ENCODE measurements around the gene KATNIP. TPM values are rescaled to one million over a fixed set of nuclear protein-coding genes. Genes with fewer than 3 reads are reported as not detected.
A peak's percentile ranks its signal among the peaks of the same experiment; 100 is the strongest.

KATNIP gene
- total RNA-seq, 1 donor from 2014 or later, result 12.4 TPM

DNA sequence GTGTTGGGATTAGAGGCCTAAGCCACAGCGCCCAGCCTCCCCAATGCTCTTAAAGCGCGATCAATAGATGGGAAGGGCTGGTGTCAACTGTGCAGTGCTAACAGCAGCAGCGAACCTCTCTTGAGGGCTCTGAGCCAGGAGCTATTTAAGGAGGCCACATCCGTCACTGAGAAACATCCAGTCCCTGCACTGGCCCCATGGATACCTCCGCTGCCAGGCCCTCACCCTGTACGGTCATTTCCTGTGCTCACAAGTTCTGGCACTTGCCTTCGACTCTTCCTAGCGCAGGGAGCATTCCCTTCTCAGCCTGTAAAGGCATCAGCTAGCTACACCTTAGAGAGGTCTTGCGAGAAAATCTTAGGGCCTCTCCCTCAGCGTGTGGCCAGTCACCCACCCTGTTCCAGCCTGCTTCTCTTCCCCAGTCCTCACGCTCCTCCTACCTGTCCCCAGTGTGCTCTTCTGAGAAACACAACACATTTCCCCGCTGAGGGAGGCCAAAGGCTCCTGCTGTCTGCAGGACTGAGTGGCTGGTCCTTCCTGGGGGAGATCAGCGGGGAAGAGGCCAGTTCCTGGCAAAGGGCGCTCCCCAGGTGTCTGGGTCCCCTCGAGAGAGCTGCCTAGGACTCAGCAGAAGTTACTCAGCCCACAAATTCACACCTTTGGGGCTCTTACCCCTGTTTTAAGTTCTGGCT is 28.8 kb upstream of the KATNIP start:
- H3K27ac Mint-ChIP-seq, result no peak overlapping the region
- no peak for DNase-seq (ENCODE audit: low spot score)
- no peaks in the 10 kb centered on the region for H3K4me1 Mint-ChIP-seq (ENCODE audit: low read depth)
- no peaks in the 10 kb centered on the region for H3K27me3 Mint-ChIP-seq (ENCODE audit: insufficient read depth)
- H3K4me3 Mint-ChIP-seq, result no peak overlapping the region
- no peaks in the 10 kb centered on the region for H3K9me3 Mint-ChIP-seq
- intact Hi-C loops (cut with micrococcal nuclease), result no loop called here
- peaks cover 22% of the 10 kb centered on the region for H3K36me3 Mint-ChIP-seq (ENCODE audit: low read depth)

DNA sequence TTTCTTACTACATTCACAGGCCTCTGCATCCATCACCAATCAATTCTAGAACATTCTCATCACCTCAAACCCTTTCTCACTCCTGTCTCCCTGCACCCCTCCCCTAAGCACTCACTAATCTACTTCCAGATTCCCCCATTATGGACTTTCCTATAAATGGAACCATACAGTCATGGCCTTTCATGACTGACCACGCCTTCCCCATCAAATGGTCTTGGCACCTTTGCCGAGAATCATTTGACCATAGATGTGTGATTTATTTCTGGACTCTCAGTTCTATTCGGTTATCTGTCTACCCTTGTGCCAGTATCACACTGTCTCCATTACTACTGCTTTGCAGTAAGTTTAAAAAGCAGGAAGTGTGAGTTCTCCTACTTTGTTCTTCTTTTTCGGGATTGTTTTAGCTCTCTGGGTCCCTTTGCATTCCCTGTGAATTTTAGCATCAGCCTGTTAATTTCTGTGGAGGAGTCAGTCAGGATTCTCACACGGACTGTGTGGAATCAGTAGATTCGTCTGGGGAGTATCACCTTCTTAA is 27.7 kb upstream of the KATNIP start:
- Mint-ChIP-seq H3K4me1 (ENCODE audit: low read depth) (no peaks in the 10 kb centered on the region), H3K36me3 (ENCODE audit: low read depth) (peaks cover 29% of the 10 kb centered on the region), H3K9me3 (no peaks in the 10 kb centered on the region), H3K27ac (no peak overlapping the region), H3K4me3 (no peak overlapping the region), H3K27me3 (ENCODE audit: insufficient read depth) (no peaks in the 10 kb centered on the region)
- no peak for DNase-seq (ENCODE audit: low spot score)
- intact Hi-C loops (cut with micrococcal nuclease), result no loop called here

DNA sequence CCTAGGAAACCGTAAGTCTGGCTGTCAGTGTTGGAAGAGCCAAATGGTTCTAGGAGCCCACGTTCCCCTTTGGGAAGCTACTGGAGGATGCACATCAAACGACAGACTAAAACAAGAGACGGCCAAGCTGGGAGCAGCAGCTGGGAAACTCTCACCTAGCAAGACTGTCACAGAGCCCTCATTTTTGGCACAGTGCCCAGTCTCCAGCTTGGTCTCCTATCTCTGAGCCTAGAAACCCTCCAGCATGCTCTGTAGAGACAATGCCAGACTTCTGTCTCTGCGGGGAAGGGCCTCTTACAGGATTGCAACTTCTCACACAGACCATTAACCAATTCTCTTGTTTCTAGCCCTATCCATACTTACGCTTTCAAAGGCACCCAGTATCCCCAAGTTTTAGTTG is 23.8 kb upstream of the KATNIP start:
- H3K4me3 Mint-ChIP-seq, result no peak overlapping the region
- intact Hi-C loops (cut with micrococcal nuclease), result no loop called here

DNA sequence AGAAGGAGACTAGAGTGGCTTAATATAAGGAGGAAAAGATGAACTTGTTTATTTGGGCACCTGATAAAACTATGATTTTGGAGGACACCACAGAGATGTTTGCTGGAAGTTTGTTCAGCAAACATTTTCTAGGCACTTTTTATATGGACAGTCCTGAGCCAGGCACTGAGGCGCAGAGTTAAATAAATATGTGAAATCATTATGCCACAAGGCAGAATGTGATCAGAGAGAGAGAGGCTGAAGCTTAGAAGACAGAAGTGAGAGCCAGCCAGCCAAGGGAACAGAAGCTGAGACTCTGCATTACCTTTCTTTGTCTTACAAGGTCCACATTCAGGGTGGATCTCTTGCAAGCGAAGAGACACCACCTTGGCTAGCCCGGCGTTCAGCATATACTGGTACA is 21.6 kb upstream of the KATNIP start:
- H3K9me3 Mint-ChIP-seq, result no peaks in the 10 kb centered on the region
- H3K27me3 Mint-ChIP-seq (ENCODE audit: insufficient read depth), result no peaks in the 10 kb centered on the region
- H3K4me3 Mint-ChIP-seq, result no peak overlapping the region
- H3K27ac Mint-ChIP-seq, result peak overlapping the region; percentile 4
- intact Hi-C loops (cut with micrococcal nuclease), result no loop called here
- no peak for DNase-seq (ENCODE audit: low spot score)
- H3K36me3 Mint-ChIP-seq (ENCODE audit: low read depth), result peaks cover 46% of the 10 kb centered on the region
- peaks cover 21% of the 10 kb centered on the region for H3K4me1 Mint-ChIP-seq (ENCODE audit: low read depth)

More for the DNA sequence above, 23.8 kb upstream of the KATNIP start:
- Mint-ChIP-seq H3K36me3 (ENCODE audit: low read depth) (peaks cover 37% of the 10 kb centered on the region), H3K27me3 (ENCODE audit: insufficient read depth) (no peaks in the 10 kb centered on the region), H3K9me3 (no peaks in the 10 kb centered on the region), H3K27ac (no peak overlapping the region), H3K4me1 (ENCODE audit: low read depth) (peaks cover 7% of the 10 kb centered on the region)
- DNase-seq (ENCODE audit: low spot score), result no peak

DNA sequence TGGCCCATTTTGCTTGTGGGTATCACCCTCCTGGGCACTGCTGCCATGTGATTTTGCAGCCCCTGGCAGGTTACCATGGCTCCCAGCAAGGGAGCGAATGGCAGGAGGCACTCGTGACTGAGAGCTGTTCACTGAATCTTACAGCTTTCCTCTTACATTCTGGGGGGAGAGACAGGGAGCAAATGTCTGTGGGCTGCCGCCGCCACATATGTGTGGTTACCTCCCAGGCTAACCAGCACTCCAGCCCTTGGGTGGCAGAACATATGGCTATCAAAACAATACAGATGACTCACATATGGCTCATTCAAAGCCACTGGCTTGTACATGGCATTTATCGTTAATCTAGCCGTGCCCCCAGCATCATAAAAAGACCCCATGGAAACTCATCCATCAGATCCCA is 20.0 kb upstream of the KATNIP start:
- H3K4me1 Mint-ChIP-seq (ENCODE audit: low read depth), result peaks cover 21% of the 10 kb centered on the region
- peaks cover 53% of the 10 kb centered on the region for H3K36me3 Mint-ChIP-seq (ENCODE audit: low read depth)
- no peak for DNase-seq (ENCODE audit: low spot score)
- no peak overlapping the region for H3K4me3 Mint-ChIP-seq
- no peak overlapping the region for H3K27ac Mint-ChIP-seq
- intact Hi-C loops (cut with micrococcal nuclease), result no loop called here
- H3K9me3 Mint-ChIP-seq, result no peaks in the 10 kb centered on the region
- H3K27me3 Mint-ChIP-seq (ENCODE audit: insufficient read depth), result no peaks in the 10 kb centered on the region

DNA sequence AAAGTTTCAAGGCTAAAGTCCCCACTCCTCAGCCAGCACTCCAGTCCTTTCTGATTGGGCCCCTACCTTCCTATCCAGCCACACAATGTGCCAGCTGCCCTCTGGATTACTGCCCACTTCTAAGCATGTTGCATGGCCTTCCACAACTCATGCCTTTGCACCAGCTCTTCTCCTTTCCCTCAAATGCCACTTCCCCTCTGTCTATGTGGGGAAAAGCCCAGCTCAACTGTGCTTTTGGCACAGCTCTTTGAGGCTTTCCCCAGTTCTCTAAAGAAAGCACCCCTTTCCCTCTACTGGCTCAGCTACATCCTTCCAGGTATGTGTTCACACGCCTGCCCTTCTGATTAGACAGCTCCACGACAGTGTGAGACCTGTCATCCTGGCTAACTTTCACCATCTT is 18.8 kb upstream of the KATNIP start:
- Mint-ChIP-seq H3K4me3 (no peak overlapping the region), H3K4me1 (ENCODE audit: low read depth) (peaks cover 21% of the 10 kb centered on the region), H3K27me3 (ENCODE audit: insufficient read depth) (no peaks in the 10 kb centered on the region), H3K9me3 (no peaks in the 10 kb centered on the region), H3K36me3 (ENCODE audit: low read depth) (peaks cover 53% of the 10 kb centered on the region), H3K27ac (peak overlapping the region; percentile 70)
- intact Hi-C loops (cut with micrococcal nuclease), result no loop called here
- DNase-seq (ENCODE audit: low spot score), result no peak

DNA sequence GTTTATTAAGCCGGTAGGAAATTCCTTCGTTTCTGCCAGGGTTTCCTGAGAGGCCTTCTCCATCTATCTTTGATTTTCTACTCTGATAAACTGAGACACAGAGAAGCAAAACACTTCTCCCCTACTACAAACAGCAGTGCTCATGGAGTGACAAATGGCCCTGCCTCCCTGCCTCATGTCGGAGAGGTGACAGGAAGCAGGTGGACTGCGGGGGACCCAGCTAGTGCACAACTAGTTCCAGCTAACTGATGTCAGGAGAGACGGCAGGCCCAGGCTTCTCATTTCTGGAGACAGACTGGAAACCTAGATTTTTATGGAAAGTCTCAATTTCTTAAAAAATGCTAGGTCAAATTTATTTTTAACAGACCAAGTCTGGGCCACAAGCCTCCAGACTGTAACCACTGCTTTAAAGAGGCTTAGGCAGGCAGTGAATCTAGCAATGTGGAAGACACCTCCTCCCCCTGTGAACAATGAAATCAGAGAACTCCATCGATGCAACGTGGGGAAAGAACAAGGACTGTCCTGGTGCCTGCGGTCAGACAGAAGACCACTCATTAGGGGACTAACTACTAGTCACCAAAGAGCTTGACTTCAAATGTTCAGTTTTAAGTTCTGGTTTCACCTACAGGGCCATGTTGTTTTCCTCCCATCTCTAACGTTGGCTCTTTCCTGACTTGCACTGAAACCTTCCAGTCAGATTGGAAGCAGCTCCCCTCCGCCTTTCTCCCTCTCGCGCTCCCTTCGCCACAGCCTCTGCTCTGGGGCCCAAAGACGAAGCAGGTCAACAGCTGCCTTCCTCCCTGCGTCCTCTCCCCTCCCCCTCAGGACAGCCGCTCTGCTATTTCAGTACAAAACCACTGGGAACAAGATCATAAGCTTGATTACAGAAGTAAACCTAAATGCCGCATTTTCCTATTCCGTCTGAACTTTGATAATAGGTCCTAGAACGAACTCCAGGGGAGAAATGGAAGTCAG is 17.8 kb upstream of the KATNIP start:
- peaks cover 21% of the 10 kb centered on the region for H3K4me1 Mint-ChIP-seq (ENCODE audit: low read depth)
- DNase-seq (ENCODE audit: low spot score), result no peak
- H3K4me3 Mint-ChIP-seq, result no peak overlapping the region
- H3K36me3 Mint-ChIP-seq (ENCODE audit: low read depth), result peaks cover 52% of the 10 kb centered on the region
- peak overlapping the region; percentile 64 for H3K27ac Mint-ChIP-seq
- no peaks in the 10 kb centered on the region for H3K27me3 Mint-ChIP-seq (ENCODE audit: insufficient read depth)
- no peaks in the 10 kb centered on the region for H3K9me3 Mint-ChIP-seq
- intact Hi-C loops (cut with micrococcal nuclease), result no loop called here

DNA sequence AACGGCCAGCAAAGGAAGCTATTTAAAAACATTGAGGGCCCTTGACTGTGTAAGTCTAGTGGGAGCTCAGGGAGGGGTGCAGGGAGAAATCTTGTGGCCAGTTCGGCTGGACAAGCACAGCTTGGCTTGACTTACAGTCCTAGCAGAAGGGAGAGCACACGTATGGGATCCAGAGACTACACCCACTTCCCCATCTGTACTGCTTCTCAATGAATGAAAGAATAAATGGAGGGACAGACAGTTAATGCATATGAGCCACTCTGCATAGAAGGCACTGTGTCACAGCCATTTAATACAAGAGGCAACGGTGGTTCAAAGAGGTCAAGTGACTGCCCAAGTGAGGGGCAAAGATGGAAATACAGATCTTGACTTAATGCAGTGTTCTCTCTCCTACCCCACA is 15.7 kb upstream of the KATNIP start:
- no peaks in the 10 kb centered on the region for H3K27me3 Mint-ChIP-seq (ENCODE audit: insufficient read depth)
- peaks cover 50% of the 10 kb centered on the region for H3K36me3 Mint-ChIP-seq (ENCODE audit: low read depth)
- H3K9me3 Mint-ChIP-seq, result no peaks in the 10 kb centered on the region
- intact Hi-C loops (cut with micrococcal nuclease), result no loop called here
- H3K4me1 Mint-ChIP-seq (ENCODE audit: low read depth), result peaks cover 29% of the 10 kb centered on the region
- no peak for DNase-seq (ENCODE audit: low spot score)
- no peak overlapping the region for H3K4me3 Mint-ChIP-seq
- H3K27ac Mint-ChIP-seq, result no peak overlapping the region

DNA sequence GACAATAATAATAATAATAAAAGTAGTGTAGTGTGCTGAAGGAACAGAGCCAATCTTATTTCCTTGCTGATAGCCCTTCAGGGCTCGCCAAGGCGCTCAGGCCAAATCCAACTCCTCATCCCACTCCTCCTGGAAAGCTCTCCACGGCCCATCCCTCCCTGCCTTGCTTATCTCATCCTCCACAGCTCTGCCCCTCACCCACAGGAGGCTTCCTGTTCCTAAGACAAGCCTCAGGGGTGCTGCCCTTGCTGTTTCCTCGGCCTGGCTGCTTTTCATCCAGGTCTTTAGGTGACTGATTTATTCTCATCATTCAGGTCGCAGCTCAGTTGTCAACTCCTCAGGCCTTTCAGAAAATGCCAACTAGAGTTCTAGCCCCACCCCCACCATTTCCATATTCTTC is 11.4 kb upstream of the KATNIP start:
- no peak overlapping the region for H3K4me3 Mint-ChIP-seq
- H3K9me3 Mint-ChIP-seq, result no peaks in the 10 kb centered on the region
- H3K27me3 Mint-ChIP-seq (ENCODE audit: insufficient read depth), result no peaks in the 10 kb centered on the region
- H3K27ac Mint-ChIP-seq, result no peak overlapping the region
- intact Hi-C loops (cut with micrococcal nuclease), result no loop called here
- H3K4me1 Mint-ChIP-seq (ENCODE audit: low read depth), result peaks cover 27% of the 10 kb centered on the region
- no peak for DNase-seq (ENCODE audit: low spot score)
- H3K36me3 Mint-ChIP-seq (ENCODE audit: low read depth), result peaks cover 60% of the 10 kb centered on the region

DNA sequence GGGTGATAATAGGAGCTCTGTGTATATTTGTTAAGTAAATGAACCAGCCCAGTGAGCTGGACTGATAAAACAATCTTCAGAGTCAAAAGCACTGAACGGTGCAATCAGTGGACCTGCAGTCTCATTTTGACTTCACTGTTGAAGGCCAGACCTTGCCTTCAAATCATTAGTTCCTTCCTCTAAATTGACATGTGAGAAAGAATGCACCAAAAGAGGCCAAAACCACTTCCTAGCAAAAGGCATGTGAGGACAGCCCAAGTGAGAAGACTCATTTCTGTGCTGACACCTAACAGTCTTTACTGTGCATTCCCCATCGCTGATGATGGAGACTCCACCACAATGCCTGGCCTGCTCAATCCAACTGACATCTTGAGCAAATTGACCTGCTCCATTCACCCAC is 10.8 kb upstream of the KATNIP start:
- intact Hi-C loops (cut with micrococcal nuclease), result no loop called here
- peak overlapping the region; percentile 31 for H3K27ac Mint-ChIP-seq
- no peaks in the 10 kb centered on the region for H3K27me3 Mint-ChIP-seq (ENCODE audit: insufficient read depth)
- no peak overlapping the region for H3K4me3 Mint-ChIP-seq
- DNase-seq (ENCODE audit: low spot score), result no peak
- H3K36me3 Mint-ChIP-seq (ENCODE audit: low read depth), result peaks cover 63% of the 10 kb centered on the region
- peaks cover 27% of the 10 kb centered on the region for H3K4me1 Mint-ChIP-seq (ENCODE audit: low read depth)
- H3K9me3 Mint-ChIP-seq, result no peaks in the 10 kb centered on the region

DNA sequence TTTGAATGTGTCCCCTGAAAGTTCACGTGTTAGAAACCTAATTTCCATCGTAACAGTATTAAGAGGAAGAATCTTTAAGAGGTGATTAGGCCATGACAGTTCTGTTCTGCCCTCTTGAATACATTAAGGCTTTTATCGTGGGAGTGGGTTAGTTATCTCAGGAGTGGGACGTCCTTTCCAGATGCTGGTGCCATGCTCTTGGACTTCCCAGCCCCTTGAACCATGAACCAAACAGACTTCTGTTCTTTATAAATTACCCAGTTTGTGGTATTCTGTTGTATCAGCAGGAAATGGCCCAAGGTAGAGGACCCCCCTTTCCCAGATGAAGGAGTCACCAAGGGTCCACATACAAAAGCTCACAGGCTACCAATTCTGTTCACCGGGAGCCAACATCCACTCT is 10.3 kb upstream of the KATNIP start:
- H3K4me3 Mint-ChIP-seq, result no peak overlapping the region

DNA sequence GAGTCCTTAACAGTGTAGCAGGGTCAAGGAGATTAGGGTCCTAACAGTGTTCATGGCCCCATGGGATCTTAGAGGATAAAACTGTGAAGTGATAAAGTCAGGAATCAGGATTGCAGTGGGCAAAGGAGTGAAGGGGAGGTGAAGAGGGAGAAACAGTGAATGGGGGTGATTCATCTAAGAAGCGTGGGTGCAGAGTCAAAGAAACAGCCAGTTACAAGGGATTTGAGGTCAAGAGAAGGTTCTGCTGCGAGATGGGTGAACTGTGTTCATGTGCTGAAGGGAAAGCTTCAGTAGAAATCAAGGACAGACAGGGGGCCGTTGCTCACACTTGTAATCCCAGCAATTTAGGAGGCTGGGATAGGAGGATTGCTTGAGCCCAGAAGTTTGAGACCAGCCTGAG is 6.1 kb upstream of the KATNIP start:
- intact Hi-C loops (cut with micrococcal nuclease), result no loop called here
- H3K27ac Mint-ChIP-seq, result no peak overlapping the region
- peaks cover 43% of the 10 kb centered on the region for H3K4me1 Mint-ChIP-seq (ENCODE audit: low read depth)
- peaks cover 57% of the 10 kb centered on the region for H3K36me3 Mint-ChIP-seq (ENCODE audit: low read depth)
- H3K4me3 Mint-ChIP-seq, result no peak overlapping the region
- no peaks in the 10 kb centered on the region for H3K27me3 Mint-ChIP-seq (ENCODE audit: insufficient read depth)
- H3K9me3 Mint-ChIP-seq, result no peaks in the 10 kb centered on the region
- DNase-seq (ENCODE audit: low spot score), result no peak

More for the DNA sequence above, 10.3 kb upstream of the KATNIP start:
- DNase-seq (ENCODE audit: low spot score), result no peak
- intact Hi-C loops (cut with micrococcal nuclease), result no loop called here
- Mint-ChIP-seq H3K36me3 (ENCODE audit: low read depth) (peaks cover 65% of the 10 kb centered on the region), H3K27me3 (ENCODE audit: insufficient read depth) (no peaks in the 10 kb centered on the region), H3K27ac (peak overlapping the region; percentile 31), H3K9me3 (no peaks in the 10 kb centered on the region), H3K4me1 (ENCODE audit: low read depth) (peaks cover 27% of the 10 kb centered on the region)

DNA sequence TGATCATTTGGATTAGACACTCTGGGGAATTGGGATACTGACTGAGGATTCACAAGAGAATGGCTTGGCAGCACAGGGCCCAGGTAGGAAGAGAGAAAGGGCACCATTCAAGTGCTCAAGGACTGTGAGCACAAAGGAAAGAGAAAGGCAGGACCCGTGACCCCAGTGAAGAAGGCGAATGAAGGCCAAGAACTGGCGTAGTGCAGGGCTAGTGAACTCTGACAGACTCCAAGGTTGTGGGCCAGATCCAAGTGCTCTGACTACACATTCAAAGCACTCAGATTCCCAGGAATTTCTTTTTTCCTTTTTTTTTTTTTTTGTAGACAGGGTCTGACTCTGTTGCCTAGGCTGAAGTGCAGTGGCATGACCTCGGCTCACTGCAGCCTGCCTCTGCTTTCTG is 5.3 kb upstream of the KATNIP start:
- no peak overlapping the region for H3K27ac Mint-ChIP-seq
- peaks cover 53% of the 10 kb centered on the region for H3K36me3 Mint-ChIP-seq (ENCODE audit: low read depth)

More for the DNA sequence above, 5.3 kb upstream of the KATNIP start:
- H3K27me3 Mint-ChIP-seq (ENCODE audit: insufficient read depth), result no peaks in the 10 kb centered on the region
- H3K9me3 Mint-ChIP-seq, result no peaks in the 10 kb centered on the region
- H3K4me3 Mint-ChIP-seq, result no peak overlapping the region
- peaks cover 41% of the 10 kb centered on the region for H3K4me1 Mint-ChIP-seq (ENCODE audit: low read depth)
- DNase-seq (ENCODE audit: low spot score), result no peak
- intact Hi-C loops (cut with micrococcal nuclease), result no loop called here
